B cell (primary cell): ENCODE measurements around the gene HSPB3. TPM values are rescaled to one million over a fixed set of nuclear protein-coding genes. Genes with fewer than 3 reads are reported as not detected.

ENCODE experiments used
- ATAC-seq: fragments of 200-7000 bp; cut with Tn5 transposase; one replicate; pipeline ENCODE4 v1.10.0; 2021; ENCODE audit warnings: low read depth, mild to moderate bottlenecking, moderate number of reproducible peaks, moderate library complexity
- CTCF ChIA-PET: fragments of 350-600 bp; sonication (Branson Sonifier 250); formaldehyde crosslinking; loops from one replicate; lab custom pipeline; 2021; ENCODE audit warnings: antibody characterized with exemption, inconsistent platforms; lab: Charles Lee
- POLR2A ChIA-PET: fragments of 350-600 bp; sonication (Branson Sonifier 250); formaldehyde crosslinking; loops from one replicate; lab custom pipeline; 2021; ENCODE audit warnings: antibody characterized with exemption; lab: Charles Lee
- DNase-seq: peaks from one replicate; pipeline ENCODE4 v3.0.0; 2013
- H2AFZ ChIP-seq: 2 replicates; pipeline ENCODE4 v1.6.1; 2012; ENCODE audit warnings: mild to moderate bottlenecking, low read depth, low read length; ENCODE audit not compliant: insufficient read depth, poor library complexity, severe bottlenecking
- H3K27ac ChIP-seq, 2 donors: 1 replicate in 1 of 2; 2 replicates in 1 of 2; pipeline ENCODE4 v1.5.1; 2012 to 2013; ENCODE audit warnings: low read length in 2 of 2, mild to moderate bottlenecking in 2 of 2, moderate library complexity in 1 of 2
- H3K27me3 ChIP-seq, 4 experiments: fragments of 200-600 bp in 1 of 4; sonication (generic) in 1 of 4; replicated peaks in 1 of 4; 1 replicate in 2 of 4; 2 replicates in 2 of 4; pipeline versions ENCODE4 v1.6.1 to v1.7.0; 2013 to 2016; ENCODE audit warnings: low read length in 3 of 4, mild to moderate bottlenecking in 2 of 4, mixed read lengths in 1 of 4, moderate library complexity in 1 of 4; ENCODE audit not compliant: insufficient read depth in 4 of 4, control insufficient read depth in 3 of 4; ENCODE audit errors: control extremely low read depth in 1 of 4
- H3K36me3 ChIP-seq, 2 experiments: replicated peaks in 1 of 2; 1 replicate in 1 of 2; 2 replicates in 1 of 2; pipeline versions ENCODE4 v1.6.1 to v1.7.1; 2013; ENCODE audit warnings: low read length in 1 of 2; ENCODE audit not compliant: insufficient read depth in 2 of 2, control insufficient read depth in 1 of 2; ENCODE audit errors: control extremely low read depth in 1 of 2, extremely low read depth in 1 of 2
- H3K4me1 ChIP-seq, 2 donors: fragments of 200-600 bp in 1 of 2; sonication (generic) in 1 of 2; 1 replicate in 1 of 2; 2 replicates in 1 of 2; pipeline versions ENCODE4 v1.5.1 to v1.6.1; 2013 to 2017; ENCODE audit warnings: low read length in 2 of 2; ENCODE audit not compliant: control insufficient read depth in 2 of 2, insufficient read depth in 2 of 2
- H3K4me2 ChIP-seq: replicated peaks from 2 replicates; pipeline ENCODE3; 2012; ENCODE audit warnings: mild to moderate bottlenecking, low read depth, low read length; ENCODE audit not compliant: poor library complexity, severe bottlenecking
- H3K4me3 ChIP-seq, 5 experiments: fragments of 200-600 bp in 1 of 5; sonication (generic) in 1 of 5; 1 replicate in 3 of 5; 2 replicates in 2 of 5; pipeline versions ENCODE4 v1.5.1 to v1.7.0; 2011 to 2016; ENCODE audit warnings: low read length in 4 of 5, mild to moderate bottlenecking in 4 of 5, low read depth in 2 of 5, control low read depth in 1 of 5, moderate library complexity in 1 of 5; ENCODE audit not compliant: insufficient read depth in 1 of 5; ENCODE audit errors: control extremely low read depth in 1 of 5, extremely low read depth in 1 of 5
- H3K79me2 ChIP-seq: fragments of 200-600 bp; sonication (generic); one replicate; pipeline ENCODE4 v1.6.0; 2016; ENCODE audit warnings: low read length; ENCODE audit not compliant: control insufficient read depth, insufficient read depth
- H3K9ac ChIP-seq: fragments of 200-600 bp; sonication (generic); 2 replicates; pipeline ENCODE4 v1.6.1; 2017; ENCODE audit warnings: mild to moderate bottlenecking, low read length, moderate library complexity
- H3K9me3 ChIP-seq, 3 donors: one replicate each; pipeline versions ENCODE4 v1.6.1 to v1.7.1; 2013; ENCODE audit warnings: low read length in 2 of 3; ENCODE audit not compliant: control insufficient read depth in 2 of 3, insufficient read depth in 1 of 3; ENCODE audit errors: control extremely low read depth in 1 of 3
- H4K20me1 ChIP-seq: 2 replicates; pipeline ENCODE4 v1.6.0; 2012; ENCODE audit warnings: mild to moderate bottlenecking, low read length; ENCODE audit not compliant: insufficient read depth, control insufficient read depth, poor library complexity, severe bottlenecking
- H3K27ac Mint-ChIP-seq: one replicate; pipeline ENCODE4 v1.8.0; 2021; ENCODE audit warnings: mixed read lengths
- H3K27me3 Mint-ChIP-seq: one replicate; pipeline ENCODE4 v1.8.0; 2021; ENCODE audit warnings: mixed read lengths
- H3K4me1 Mint-ChIP-seq: one replicate; pipeline ENCODE4 v1.8.0; 2021; ENCODE audit warnings: mixed read lengths
- H3K4me3 Mint-ChIP-seq: one replicate; pipeline ENCODE4 v1.8.0; 2021; ENCODE audit warnings: mixed read lengths
- H3K9me3 Mint-ChIP-seq: one replicate; pipeline ENCODE4 v1.8.0; 2022; ENCODE audit warnings: mixed read lengths; ENCODE audit not compliant: insufficient read depth
- EZH2 ChIP-seq: IDR thresholded peaks from 2 replicates; pipeline ENCODE4 v1.6.1; 2012; ENCODE audit warnings: borderline replicate concordance, low read depth, mild to moderate bottlenecking, moderate library complexity, low read length; ENCODE audit not compliant: insufficient read depth, poor library complexity, severe bottlenecking
- intact Hi-C: fragments of 100-400 bp; cut with micrococcal nuclease; formaldehyde crosslinking; loops from one replicate; pipeline ENCODE4 v1.10.0; 2022
- polyA plus RNA-seq: library from polyadenylated mRNA; depleted of rRNA; stranded (reverse); fragments of >200 nt; gene quantifications from 2 replicates; pipeline ENCODE4 v1.2.3, GENCODE V29; 2012
- total RNA-seq, 2 donors: library from RNA; stranded (reverse); fragments of 120-200 nt in 1 of 2; gene quantifications; 1 replicate in 1 of 2; 2 replicates in 1 of 2; pipeline versions ENCODE4 v1.2.3 to v1.2.4, GENCODE V29; 2013 to 2022
- TF ChIP-seq, protein P1 (sequence below): fragments of 200-600 bp; IDR thresholded peaks from one replicate; pipeline ENCODE4 v1.8.0; 2022; ENCODE audit warnings: antibody characterized with exemption, mild to moderate bottlenecking

Gene HSPB3
- total and polyA plus RNA-seq, 2 donors (not counting 1 experiment from before 2014, with no cell fraction given) = not detected

DNA sequence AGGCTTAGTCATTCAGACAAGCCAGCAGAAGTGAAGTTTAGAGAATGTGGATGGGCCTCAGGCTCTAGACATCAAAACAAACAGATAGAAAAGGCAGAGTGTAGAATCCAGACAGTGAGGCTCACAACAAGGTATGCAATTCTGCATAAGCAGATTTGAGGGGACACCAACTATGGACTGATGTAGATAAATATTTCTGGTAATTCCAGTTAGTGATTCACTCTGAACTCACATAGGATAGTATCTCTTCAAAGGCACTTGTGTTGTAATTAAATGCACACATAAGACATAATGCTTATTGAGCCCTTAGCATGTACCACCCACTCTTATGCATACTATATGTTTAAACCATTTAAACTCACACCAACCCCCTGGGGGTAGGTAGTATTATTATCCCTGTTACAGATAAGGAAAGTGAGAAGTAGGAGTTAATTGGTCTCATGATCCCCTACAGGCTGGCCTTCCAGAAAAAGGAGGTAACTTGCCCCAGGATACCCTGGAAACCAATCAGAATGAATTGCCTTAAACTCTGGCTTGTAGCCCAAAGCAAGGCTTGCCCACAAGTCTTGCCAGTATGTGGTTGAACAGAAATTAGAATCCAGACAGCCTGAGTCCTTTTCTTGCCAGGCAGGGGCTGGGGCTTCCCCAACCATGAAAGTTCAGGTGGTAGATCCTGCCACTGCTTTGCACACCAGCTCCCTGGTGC lies 39.5 kb upstream of the HSPB3 start:
- no peak for ATAC-seq
- H3K9me3 ChIP-seq = no peaks in the 10 kb centered on the region
- Mint-ChIP-seq H3K27ac (no peak overlapping the region), H3K27me3 (peaks cover 27% of the 10 kb centered on the region), H3K4me1 (no peaks in the 10 kb centered on the region), H3K9me3 (no peaks in the 10 kb centered on the region), H3K4me3 (no peak overlapping the region)
- no peaks in the 10 kb centered on the region for H3K36me3 ChIP-seq
- no peaks in the 10 kb centered on the region for H4K20me1 ChIP-seq
- H3K27ac ChIP-seq = no peak overlapping the region
- no peak overlapping the region for H2AFZ ChIP-seq
- no peak overlapping the region for H3K4me2 ChIP-seq
- intact Hi-C loops = loop anchor here (5.0 kb wide), 1 partner anchor 939 kb away; no protein-coding TSS in a partner anchor
- no peak for TF ChIP-seq EZH2
- TF ChIP-seq, protein P1, sequence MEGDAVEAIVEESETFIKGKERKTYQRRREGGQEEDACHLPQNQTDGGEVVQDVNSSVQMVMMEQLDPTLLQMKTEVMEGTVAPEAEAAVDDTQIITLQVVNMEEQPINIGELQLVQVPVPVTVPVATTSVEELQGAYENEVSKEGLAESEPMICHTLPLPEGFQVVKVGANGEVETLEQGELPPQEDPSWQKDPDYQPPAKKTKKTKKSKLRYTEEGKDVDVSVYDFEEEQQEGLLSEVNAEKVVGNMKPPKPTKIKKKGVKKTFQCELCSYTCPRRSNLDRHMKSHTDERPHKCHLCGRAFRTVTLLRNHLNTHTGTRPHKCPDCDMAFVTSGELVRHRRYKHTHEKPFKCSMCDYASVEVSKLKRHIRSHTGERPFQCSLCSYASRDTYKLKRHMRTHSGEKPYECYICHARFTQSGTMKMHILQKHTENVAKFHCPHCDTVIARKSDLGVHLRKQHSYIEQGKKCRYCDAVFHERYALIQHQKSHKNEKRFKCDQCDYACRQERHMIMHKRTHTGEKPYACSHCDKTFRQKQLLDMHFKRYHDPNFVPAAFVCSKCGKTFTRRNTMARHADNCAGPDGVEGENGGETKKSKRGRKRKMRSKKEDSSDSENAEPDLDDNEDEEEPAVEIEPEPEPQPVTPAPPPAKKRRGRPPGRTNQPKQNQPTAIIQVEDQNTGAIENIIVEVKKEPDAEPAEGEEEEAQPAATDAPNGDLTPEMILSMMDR = no peak
- no peak for DNase-seq
- peaks cover 0 to 4% (median 0%) of the 10 kb centered on the region in 4 experiments for H3K27me3 ChIP-seq
- H3K79me2 ChIP-seq = no peaks in the 10 kb centered on the region
- no peaks in the 10 kb centered on the region for H3K4me1 ChIP-seq
- ChIA-PET CTCF (no interaction called here), POLR2A (no interaction called here)
- no peak overlapping the region for H3K9ac ChIP-seq
- no peak overlapping the region for H3K4me3 ChIP-seq
